NB4 (cell line): Measurements from ENCODE around the gene CLCF1.

Experiments used
- DNase-seq: peaks from one replicate; pipeline ENCODE4 v3.0.0; 2010; ENCODE audit warnings: low read depth
- H3K4me3 ChIP-seq: one replicate; pipeline ENCODE4 v1.5.1; 2011; ENCODE audit warnings: mild to moderate bottlenecking, low read depth, low read length, moderate library complexity
- MYC ChIP-seq: IDR thresholded peaks from 2 replicates; pipeline ENCODE4 v1.6.1; 2011; ENCODE audit warnings: low read depth, low read length
- POLR2A ChIP-seq: IDR thresholded peaks from 2 replicates; pipeline ENCODE4 v1.6.1; 2011; ENCODE audit warnings: mild to moderate bottlenecking; ENCODE audit not compliant: insufficient read length; ENCODE audit errors: extremely low read depth
- TF ChIP-seq, protein P1 (sequence below): IDR thresholded peaks from one replicate; pipeline ENCODE4 v1.5.1; 2012; ENCODE audit warnings: low read depth, low read length
- TF ChIP-seq, protein P2 (sequence below): IDR thresholded peaks from 2 replicates; pipeline ENCODE4 v1.6.1; 2011; ENCODE audit warnings: low read depth, low read length

CLCF1 gene

DNA sequence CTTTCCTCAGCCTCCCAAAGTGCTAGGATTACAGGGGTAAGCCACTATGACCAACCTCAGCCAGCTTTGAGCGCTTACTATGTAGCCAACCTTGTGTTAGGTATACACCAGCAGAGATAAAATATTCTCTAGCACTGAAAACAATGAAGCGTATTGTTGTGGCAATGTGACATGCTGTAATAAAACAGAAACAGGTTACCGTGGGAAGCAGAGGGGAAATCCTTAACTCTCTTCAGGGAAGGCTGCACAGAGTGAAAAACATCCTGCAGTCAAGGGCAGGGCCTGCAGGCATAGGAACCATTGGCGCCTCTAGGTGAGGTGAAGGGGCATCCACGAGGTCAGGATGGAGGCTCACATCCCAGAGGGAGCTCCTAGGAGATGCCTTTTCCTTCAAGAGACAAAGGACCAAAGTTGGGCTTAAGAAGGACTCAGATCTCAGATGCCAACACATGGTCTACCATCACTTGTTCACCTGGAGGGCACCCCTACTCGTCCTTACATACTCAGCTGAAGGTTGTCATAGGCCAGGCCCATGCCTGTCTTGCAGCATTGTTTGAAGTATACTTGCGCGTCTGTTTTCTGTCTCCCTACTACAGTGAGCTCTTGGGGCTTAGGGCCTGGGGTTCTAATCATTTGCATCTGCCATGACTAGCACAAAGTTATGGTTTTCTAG lies 28.0 kb downstream of the CLCF1 start:
- no peak for DNase-seq
- H3K4me3 ChIP-seq = no peak overlapping the region
- TF ChIP-seq, protein P1, sequence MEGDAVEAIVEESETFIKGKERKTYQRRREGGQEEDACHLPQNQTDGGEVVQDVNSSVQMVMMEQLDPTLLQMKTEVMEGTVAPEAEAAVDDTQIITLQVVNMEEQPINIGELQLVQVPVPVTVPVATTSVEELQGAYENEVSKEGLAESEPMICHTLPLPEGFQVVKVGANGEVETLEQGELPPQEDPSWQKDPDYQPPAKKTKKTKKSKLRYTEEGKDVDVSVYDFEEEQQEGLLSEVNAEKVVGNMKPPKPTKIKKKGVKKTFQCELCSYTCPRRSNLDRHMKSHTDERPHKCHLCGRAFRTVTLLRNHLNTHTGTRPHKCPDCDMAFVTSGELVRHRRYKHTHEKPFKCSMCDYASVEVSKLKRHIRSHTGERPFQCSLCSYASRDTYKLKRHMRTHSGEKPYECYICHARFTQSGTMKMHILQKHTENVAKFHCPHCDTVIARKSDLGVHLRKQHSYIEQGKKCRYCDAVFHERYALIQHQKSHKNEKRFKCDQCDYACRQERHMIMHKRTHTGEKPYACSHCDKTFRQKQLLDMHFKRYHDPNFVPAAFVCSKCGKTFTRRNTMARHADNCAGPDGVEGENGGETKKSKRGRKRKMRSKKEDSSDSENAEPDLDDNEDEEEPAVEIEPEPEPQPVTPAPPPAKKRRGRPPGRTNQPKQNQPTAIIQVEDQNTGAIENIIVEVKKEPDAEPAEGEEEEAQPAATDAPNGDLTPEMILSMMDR = no peak
- TF ChIP-seq, protein P2, sequence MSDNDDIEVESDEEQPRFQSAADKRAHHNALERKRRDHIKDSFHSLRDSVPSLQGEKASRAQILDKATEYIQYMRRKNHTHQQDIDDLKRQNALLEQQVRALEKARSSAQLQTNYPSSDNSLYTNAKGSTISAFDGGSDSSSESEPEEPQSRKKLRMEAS = no peak
- TF ChIP-seq MYC (no peak), POLR2A (no peak)

DNA sequence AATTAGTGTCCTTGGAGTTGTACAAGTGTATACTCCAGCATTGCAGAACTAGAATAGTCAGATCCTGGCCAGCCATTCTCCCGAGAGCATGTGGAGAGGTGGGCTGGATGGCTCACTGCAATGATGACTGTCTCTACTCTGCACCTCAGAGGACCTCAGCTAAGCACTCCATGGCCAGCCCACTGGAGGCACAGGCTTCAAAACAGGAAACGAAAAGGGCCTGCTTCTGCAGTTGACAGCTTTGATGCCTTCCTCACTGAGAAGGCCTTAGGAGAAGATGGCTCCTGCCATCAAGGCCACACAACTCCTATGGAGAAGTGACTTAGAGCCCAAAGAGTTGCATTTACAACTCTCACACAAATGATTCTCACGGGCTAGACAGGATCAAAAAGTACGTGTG lies 29.1 kb downstream of the CLCF1 start:
- TF ChIP-seq, protein P2 = no peak
- TF ChIP-seq POLR2A (no peak), MYC (no peak)
- TF ChIP-seq, protein P1 = no peak
- no peak overlapping the region for H3K4me3 ChIP-seq
- DNase-seq = no peak

DNA sequence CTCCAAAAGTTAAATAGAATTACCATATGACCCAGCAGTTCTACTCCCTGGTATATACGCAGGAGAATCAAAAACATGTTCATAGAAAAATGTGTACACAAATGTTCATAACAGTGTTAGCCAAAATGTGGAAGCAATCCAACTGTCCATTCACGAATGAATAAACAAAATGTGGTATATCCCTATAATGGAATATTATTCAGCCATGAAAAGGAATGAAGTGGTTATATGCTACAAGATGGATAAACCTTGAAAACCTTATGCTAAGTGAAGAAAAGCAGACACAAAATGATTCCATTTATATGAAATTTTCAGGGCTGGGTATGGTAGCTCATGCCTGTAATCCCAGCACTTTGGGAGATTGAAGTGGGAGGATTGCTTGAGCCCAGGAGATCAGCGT lies 36.1 kb downstream of the CLCF1 start:
- no peak overlapping the region for H3K4me3 ChIP-seq
- TF ChIP-seq POLR2A (no peak), MYC (no peak)
- TF ChIP-seq, protein P2 = no peak
- TF ChIP-seq, protein P1 = no peak
- no peak for DNase-seq

DNA sequence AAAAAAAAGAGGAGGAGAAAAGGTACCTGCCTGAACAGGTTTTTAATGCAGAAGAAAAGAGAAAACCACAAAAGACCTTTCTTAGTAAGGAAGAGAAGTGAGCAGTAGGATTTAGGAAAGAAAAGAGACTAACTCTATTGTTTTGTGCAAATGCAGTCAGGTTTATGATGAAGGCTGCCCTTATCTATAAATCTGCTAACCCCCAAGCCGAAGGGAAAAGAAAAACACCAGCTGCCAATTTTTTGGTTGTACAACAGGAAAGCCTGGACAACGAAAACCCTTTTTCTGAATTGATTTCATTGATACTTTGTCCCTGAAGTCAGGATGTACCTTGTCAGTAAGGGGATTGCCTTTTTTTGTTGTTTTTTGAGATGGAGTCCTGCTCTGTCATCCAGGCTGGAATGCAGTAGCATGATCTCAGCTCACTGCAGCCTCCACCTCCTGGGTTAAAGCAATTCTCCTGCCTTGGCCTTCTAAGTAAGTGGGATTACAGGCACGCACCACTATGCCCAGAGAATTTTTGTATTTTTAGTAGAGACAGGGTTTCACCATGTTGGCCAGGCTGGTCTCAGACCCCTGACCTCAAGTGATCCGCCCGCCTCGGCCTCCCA lies 41.2 kb downstream of the CLCF1 start:
- DNase-seq = no peak
- TF ChIP-seq, protein P1 = no peak
- TF ChIP-seq, protein P2 = no peak
- TF ChIP-seq POLR2A (no peak), MYC (no peak)
- no peak overlapping the region for H3K4me3 ChIP-seq

DNA sequence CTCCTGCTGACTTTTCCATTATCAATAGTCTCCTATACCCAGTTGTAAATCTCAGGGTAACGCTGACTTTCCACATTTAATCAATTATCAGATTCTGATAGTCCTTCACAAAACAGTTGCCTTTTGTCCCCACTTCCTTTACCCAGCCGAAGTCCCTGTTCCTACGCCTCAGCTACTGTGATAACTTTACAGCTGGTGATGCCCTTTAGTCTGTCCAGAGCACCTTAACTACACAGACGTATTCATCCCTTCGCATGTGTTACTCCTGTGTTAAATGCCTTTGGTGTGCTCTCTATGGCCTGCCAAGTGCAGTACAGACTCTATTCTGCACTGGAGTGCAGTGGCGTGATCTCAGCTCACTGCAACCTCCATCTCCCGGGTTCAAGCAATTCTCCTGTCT lies 49.9 kb downstream of the CLCF1 start:
- DNase-seq = no peak
- TF ChIP-seq, protein P2 = no peak
- TF ChIP-seq POLR2A (no peak), MYC (no peak)
- TF ChIP-seq, protein P1 = no peak
- H3K4me3 ChIP-seq = no peak overlapping the region
